Stimulated activated CD8-positive, alpha-beta memory T cell treated with anti-CD3 and anti-CD28 coated beads, Interleukin-4, amount 100 ng/mL, for 48 hours (primary cell): ENCODE measurements around the gene SBF2.
A peak's percentile ranks its signal among the peaks of the same experiment; 100 is the strongest.

ENCODE experiments used
- DNase-seq: peaks from one replicate; pipeline ENCODE4 v3.0.0-alpha.2; 2020

SBF2 gene

DNA sequence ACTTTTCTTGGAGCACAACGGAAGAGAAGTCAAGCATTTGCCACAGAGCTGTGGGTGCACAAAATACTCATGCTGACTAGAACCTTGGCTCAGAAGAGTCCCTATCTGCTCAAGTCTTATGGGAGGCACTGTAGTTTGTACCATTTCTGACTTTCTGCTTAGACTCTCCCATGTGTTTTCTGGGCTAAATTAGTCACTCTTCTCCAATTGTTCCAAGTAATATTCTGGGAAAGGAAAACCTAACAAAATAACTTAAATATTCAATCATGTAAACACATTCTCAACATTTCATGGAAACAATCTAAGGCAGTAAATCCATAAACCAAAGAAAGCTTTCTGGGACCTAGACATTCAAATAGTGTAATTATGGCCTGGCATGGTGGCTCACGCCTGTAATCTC lies 409.4 kb downstream of the SBF2 start:
- DNase-seq = no peak

DNA sequence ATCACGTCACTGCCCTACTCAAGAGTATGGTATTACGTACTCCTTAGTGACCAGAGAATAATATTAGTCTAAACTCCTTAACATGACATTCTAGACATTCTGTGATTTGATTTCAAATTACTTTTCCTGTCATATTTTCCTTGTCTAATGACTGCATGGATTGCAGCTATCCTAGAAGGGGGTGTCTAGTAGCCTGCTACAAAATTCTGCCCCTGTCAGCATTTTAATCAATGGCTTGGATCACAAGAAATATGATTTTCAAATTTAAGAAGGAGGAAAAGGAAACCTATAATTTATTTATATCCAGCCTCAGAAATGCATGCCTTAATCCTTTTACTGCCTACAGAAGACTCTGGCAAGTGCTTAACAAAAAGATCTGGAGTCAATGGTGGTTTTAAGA lies 413.4 kb downstream of the SBF2 start:
- DNase-seq = no peak

DNA sequence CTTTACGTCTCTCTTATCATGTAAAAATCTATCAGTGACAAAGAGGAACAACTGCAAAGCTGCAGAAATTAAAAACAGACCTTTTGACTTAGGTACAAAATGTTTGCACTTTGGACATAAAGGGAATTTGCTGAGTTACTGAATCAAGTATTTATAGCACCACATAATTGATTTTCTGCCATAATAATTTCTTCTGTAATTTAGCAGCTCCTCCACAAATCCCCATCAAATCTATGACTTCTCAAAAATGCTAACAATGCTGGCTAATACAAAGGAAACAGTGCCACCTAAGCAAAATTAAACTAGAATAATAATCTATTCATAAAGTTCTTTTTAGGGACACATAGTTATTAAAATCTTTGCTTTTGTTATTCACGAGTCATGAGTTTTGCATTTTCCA lies 415.1 kb downstream of the SBF2 start:
- DNase-seq = no peak

DNA sequence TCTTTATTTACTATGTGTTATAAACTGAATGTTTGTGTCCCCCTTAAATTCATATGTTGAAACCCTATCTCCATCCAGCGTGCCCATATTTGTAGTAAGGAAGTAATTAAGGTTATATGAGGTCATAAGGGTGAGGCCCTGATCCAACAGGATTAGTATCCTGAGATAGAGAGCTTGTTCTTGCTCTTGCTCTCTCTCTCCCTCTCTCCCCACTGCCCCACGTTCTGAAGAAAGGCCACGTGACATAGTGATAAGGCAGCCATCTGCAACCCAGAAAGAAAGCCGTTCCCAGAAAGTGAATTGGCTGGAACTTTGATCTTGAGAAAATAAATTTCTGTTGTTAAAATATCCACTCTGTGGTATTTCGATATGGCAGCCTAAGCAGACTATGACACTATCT lies 417.7 kb downstream of the SBF2 start:
- no peak for DNase-seq

DNA sequence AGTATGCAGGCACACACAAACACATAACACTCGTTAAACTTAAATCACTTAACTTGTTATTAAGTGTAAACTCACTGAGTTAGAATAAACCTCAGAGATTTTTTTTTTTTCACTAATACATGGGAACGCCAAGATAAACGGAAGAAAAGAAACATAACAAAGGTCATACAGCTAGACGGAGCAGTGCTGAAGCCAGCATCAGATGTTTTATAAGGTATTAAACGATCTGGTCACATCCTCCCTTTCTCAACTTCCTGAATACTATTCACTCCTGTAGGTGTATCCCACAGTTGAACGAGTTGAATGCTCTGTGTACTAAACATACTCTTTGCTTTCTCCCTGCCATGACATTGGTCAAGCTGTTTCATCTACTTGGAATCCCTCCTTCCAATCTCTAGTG lies 418.2 kb downstream of the SBF2 start:
- DNase-seq = no peak

DNA sequence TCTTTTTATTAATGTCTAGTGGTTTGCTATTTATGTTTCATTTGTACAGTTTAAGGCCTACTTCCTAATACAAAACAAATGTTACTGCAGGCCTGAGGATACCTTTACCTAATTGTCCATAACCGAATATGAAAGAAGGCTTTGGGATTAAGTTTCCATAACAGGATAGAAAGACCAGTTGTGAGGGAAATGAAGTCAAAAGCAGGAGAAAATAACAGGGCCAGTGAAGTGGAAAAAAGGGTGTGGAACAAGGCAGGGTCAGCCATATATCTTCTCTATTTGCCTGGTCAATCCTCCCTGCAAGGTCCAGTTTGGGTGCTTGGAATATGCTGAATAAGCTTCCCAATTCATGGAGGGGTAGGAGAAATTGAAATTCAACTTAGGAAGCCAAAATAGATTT lies 418.6 kb downstream of the SBF2 start:
- DNase-seq = no peak

DNA sequence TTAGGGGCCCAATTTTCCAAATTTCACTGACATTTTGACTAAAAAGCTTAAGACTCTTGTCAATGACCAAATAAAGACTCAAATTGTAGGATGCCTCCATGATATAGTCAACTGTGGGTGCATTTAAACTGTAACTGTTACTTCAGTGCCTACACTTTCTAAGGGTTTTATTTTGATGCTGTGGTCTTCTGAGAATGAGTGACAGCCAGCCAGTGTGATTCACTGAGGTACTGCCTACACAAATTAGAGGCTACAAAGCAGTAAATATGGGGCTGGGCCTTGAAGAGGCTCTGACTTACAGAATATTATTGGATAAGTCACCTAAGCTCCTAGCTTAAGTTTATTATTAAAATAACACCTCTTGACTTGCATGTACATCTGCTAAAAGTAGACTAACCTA lies 419.6 kb downstream of the SBF2 start:
- DNase-seq = no peak

DNA sequence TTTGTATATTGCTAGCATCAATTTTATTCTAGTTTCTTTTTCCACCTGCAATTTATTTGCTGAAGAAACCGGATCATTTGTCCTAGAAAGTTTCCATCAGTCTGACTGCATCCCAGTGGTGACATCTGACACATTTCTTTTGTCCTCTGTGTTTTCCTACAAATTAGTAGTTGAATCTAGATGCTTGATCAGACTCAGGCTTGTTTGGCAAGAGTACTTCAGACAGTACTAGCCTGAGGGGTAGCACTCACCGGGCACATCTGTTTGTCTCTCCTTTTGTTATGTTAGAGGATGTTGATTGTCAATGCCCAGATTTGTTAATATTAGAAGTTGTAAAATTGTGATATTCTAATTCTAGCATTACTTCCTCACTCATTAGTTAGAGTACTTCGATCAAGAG lies 425.4 kb downstream of the SBF2 start:
- DNase-seq = no peak

DNA sequence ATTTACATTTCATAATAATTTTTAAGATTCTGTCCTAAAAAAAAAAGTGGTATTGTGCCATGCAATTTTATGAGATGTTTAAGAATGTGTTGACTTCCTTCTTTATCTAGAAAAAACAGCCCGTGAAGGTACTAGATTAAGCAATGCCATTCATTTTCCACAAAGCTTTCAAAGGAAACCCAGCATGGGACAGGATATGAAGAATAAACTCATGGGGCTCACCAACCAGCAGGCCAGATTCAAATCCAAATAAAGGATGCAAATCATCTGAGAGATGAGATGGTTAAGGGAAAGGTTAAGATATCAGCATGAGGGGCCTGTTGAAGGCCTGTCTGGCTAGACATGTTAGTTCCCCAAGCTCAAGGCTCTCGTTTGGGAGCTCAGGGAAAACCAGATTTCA lies 431.0 kb downstream of the SBF2 start:
- DNase-seq = no peak

DNA sequence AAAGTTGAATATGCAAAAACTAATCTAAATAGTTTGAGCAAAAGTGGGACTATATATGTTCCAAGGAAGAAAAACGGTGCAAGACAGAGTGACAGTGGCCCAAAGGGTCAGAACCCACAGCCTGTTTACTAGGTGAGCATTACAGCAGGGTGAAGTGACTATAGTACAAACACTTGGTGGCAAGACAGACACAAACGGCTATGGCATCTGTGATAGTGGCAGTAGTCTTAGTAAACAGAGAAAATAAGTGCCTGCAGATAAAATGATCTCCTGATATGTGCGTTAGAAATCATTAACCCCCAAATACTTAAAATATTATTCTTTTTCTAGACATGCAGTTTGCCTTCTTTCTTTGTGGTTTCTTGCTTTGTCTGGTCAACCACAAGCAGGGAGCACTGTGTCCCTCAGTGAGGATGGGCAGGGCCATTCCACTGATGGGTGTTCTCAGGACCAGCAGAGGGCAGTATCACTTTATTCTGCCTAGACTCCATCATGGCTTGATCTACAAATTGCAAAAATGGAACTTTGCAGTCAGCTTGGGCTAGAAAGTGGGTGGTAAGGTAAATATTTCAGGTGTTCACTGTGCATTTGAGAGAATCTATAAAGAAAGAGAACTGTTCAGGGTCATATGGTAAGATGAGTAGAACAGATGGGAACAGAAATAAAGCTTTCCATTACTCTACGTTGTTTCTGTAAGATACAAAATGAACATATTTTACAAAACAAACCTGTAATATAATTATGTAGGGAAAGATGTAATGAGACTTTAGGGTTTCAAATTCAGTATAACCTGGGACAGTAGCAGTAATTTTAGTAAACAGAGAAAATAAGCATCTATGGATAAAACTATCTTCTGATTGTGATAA lies 431.9 kb downstream of the SBF2 start:
- peak; percentile 63 for DNase-seq

DNA sequence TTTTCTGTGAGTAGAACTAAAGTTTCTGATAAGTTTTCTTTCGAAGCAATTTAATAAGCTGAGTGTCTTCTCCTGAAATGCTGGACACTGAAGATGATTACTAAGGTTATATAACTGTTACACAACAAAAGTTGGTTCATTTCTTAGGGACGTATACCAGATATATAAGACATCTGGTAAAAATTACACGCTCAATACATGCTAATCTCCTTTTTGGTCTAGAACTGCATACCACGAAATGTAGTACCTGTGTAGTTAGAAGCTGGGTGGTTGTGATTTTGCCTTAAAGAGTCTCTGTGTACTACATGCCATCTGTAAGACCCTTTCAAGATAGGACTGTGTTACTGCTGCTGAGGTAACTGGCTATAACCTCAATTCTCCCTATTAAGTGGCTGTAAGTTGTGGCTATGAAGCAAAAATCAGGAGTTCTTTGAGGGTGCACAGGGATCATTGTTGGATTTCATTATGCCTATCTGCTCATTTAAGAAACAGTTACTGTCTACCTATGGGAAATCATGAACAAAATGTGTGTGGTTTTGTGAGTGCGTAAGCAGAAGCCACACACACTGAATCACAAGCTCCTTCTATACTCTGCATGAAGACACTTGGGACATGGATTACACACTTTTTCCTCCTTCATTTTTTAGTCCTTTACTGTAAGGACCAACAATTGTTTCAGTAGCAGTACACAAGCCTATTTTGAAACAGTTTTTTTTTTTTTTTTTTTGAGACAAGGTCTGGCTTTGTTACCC lies 434.3 kb downstream of the SBF2 start:
- no peak for DNase-seq

DNA sequence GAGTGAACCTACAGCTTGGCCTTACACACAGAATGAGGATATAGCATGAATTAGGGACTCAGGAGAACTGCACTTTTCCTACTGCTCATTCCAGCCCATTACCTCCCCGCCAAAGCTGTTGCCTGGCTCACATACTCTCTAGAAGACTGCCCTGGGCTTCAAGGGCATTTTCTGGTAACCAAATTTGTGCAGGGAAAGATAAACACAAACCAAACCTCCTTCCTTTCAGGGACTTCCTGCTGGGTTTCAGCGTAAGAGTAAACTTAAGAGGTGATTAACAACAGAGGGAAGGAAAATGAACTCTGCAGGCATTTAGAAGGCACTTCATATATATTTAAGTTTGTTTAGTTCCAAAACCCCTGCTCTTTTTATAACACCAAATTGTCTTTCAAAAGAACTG lies 435.2 kb downstream of the SBF2 start:
- DNase-seq = no peak

DNA sequence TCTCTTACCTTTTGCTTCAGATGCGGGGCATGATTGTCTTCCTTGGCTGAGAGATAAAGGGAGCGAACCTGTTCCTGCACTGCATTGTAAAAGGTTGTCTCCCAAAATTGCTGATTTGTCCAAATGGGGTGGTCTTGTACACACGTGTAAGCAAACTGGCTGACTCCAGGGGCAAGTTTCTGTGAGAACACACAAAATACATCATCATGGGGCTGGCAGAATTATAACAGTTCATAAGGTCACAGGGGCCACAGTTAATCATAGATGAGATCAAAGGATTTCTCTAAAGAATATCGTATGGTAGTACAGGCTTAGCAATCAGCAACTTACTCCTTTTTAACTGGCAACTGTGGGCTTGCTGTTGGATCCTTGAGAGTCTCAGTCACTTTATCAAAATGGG lies 435.8 kb downstream of the SBF2 start:
- DNase-seq = no peak

DNA sequence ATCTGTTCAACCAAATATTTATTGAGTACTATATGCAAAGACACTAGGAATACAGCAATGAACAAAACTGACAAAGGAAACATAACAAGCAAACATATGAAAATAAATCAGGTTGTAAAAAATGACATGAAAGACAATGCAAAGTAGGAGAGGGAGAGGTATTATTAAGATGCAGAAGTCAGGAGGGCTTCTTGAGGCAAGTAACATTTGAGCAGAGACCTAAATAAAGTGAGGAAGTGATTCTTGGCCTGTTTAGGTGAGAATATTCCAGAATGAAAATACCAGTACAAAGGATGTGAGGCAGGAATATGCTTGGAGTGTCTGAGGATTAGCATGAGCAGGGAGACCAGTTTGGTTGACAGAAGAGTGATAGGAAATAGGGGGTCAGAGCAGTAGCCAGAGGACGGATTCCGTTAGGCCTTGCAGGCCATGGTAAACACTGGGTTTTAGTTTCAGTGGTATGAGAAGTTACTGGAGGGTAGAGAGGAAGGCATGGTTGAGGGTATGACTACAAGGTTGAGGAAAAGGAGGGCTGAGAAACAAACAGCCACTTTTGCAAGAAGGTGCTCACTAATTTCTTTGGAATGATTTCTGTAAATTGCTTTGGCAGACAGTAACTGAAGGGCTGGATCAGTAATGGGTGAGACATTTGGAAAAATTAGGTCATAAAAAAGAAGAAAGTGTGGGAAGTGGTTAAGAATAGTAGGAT lies 438.3 kb downstream of the SBF2 start:
- DNase-seq = no peak

DNA sequence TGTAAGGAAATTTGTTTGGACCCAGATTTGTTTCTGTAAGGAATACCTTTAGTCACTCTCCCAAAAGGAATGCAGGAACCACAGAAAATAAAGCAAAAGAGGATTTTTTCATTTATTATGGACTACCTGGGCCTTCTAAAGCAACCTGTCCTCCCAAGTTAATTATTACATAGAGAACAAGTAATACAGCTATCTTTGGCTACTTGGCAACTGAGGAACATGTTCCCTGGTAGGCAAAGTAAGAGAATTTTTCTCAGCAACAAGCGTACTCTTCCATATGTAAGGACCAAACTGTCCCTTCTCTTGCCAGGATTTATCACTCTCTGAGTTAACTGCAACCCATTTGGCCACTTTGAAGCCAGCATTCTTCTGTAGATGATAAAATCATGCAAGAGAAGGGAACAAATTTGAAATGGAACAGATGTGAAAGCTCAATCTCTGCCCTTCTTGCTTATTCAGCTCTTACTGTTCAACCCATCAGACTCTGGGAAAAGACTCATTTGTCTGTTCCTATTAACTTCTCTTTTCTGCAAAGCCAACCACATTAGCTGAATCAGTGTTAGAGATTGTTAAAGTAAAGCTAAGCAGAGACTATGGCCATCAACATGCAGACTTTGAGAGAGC lies 440.0 kb downstream of the SBF2 start:
- no peak for DNase-seq

DNA sequence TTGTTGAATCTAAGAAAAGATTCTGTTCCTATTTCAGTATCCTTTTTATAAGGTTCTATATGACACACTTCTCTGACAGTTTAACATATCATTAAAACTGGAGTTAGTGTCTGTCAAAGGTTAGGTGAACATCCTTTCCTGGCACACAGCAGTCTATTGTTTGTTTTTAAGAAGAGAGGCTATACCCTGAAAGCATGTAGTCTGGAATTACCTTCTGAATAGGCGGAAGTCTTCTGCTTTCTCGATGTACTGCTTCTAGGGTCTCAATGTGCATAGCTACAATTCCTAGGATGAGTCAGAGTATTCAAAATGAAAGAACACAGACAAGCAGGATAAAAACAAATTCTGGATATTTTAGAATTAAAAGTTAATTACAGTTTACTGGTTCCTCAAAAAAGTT lies 441.6 kb downstream of the SBF2 start:
- no peak for DNase-seq

DNA sequence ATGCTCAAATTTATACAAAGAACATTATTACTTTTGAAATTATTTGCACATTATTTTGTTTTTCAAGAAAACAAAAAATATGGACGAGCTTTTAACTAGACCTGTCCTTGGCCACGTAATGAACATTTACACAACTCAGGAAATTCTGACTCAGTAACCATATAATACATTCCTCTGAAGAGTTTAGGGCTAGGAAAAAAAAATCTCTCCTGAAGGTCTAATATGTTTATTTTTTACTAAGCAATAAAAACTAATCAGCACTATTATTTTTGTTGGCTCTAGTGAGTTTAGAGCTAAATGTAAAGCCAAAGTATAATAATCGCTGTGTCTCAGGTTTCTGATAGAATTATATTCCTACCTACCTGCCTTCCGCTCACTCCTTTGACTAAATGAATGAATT lies 442.7 kb downstream of the SBF2 start:
- DNase-seq = no peak

DNA sequence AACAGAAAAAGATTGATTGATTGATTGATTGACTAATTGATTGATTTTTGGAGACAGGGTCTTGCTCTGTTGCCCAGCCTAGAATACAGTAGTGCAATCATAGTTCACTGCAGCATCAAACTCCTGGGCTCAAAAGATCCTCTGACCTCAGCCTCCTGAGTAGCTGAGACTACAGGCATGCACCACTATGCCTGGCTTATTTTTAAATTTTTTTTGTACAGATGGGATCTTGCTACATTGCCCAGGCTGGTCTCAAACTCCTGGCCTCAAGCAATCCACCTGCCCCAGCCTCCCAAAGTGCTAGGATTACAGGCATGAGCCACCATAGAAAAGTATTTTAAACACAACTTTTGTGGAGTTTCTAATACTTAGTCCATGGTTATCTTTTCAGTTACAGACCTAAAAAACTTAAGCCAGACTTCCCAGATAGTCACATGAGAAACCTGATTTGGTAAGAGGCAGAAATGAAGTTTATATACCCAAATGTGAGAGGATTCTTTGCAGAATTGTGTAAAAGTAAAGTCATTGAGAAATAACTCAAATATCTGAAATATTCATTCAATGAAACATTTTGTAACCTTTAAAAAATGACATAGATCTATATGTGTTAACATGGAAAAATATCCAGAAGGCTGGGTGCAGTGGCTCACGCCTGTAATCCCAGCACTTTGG lies 443.7 kb downstream of the SBF2 start:
- DNase-seq = no peak

DNA sequence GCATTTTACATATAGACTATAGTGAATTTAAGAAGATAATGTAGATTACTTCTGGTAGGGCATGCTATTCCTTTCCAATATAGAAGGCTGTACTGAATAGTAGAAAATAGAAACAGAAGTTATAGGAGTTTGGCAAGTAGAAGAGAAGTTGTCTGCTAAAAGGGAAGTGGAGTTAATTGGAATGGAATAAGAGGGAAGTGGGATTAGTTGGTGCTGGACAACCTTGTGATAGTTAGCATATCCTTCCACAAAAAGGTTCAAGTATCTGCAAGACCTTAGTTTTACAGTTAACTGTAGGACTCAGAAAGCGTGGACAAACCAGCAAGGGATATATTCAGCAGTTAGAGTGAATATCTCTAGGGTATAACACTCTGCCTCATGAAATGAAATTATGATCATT lies 444.6 kb downstream of the SBF2 start:
- DNase-seq = no peak

DNA sequence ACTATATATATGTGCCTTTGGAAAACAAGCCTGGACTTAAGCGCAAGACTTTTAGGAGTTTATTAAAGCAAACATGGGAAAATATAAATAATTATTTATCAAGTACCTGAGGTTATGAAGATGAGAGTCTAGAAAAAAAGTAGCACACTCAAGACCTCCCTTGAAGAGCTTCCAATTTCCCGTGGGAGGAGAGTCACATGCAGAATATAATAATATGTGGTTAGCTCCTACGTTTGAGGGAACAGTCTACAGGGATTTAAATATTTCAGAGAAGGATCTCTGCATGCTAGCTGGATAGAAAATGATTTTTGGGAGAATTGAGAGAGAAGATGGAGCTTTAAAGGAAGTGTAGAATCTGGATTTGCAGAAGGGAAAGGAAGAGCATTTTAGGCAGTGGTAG lies 446.4 kb downstream of the SBF2 start:
- no peak for DNase-seq

DNA sequence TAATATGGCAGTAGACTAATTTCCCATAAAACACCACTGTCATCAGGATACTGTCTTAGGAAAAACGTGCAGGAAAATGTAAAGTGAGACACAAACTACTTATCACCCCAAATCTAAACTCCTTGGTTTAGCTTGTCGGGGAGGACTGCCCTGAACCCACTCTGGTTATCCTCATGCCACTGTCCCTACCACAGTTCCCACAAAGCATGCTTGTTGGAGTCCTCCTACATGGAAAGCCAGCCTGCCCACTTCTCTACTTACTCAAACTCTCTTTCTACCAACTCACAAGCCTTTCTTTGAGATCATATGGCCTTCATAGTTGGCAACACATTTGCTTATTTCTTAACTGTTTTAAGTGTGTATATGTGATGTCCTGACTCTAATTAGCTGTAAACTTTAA lies 451.1 kb downstream of the SBF2 start:
- DNase-seq = no peak

DNA sequence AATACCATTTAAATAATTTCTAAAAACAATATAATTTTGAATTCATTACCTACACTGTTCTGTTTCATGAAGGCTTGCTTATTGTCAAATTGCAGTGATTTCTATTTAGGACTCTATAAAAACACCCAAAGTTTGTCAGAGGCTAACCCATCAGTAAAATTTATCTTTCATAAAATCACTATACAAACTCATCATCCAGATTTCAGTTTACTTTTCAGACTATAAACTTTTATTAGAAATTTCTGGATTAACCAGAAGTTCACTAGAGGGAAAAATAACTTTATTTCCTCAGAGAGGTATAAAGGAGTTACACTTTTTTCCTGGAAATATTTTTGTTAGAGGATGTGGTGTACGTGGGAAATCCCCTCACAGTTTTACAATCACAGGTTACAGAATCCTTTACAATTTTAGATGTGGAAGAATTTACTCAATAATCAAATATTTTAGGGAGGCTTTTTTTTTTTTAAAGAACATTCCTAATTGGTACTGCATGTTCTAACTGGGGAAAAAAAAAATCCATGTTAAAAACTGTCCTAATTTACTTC lies 453.5 kb downstream of the SBF2 start:
- DNase-seq = no peak

DNA sequence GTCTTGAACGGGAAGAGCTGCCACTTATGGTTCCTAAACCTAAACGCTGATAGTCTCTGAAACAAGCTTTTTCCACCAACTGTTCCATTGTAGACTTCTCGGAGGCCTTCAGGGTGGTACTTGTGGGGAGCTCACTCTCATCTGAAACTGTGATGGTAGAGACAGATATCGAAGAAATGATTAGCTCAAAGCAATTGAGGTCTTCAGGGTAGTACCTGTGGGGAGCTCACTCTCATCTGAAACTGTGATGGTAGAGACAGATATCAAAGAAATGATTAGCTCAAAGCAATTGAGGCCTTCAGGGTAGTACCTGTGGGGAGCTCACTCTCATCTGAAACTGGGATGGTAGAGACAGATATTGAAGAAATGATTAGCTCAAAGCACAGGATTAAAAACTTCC lies 454.5 kb downstream of the SBF2 start:
- DNase-seq = no peak
